Motor neuron (in vitro differentiated cells): ENCODE measurements around the gene MIER2. TPM values are rescaled to one million over a fixed set of nuclear protein-coding genes. Genes with fewer than 3 reads are reported as not detected.
A peak's percentile ranks its signal among the peaks of the same experiment; 100 is the strongest.

ENCODE experiments used
- ATAC-seq, 8 experiments: fragments of 200-7000 bp; cut with Tn5 transposase; replicated peaks in 6 of 8; 2 replicates each; pipeline ENCODE4 v1.8.0; 2021; ENCODE audit warnings: mild to moderate bottlenecking in 8 of 8, moderate library complexity in 8 of 8
- H3K27ac ChIP-seq, 2 donors: fragments of 250-450 bp; sonication (Bioruptor Pico); 2 replicates each; pipeline ENCODE4 v1.9.0; 2021; ENCODE audit warnings: antibody characterized with exemption in 2 of 2, mild to moderate bottlenecking in 2 of 2, moderate library complexity in 1 of 2
- H3K4me1 ChIP-seq, 2 donors: fragments of 250-450 bp; sonication (Bioruptor Pico); replicated peaks in 1 of 2; 2 replicates each; pipeline ENCODE4 v1.6.1; 2021; ENCODE audit warnings: antibody characterized with exemption in 2 of 2, mild to moderate bottlenecking in 2 of 2, moderate library complexity in 1 of 2
- H3K4me3 ChIP-seq, 5 donors: fragments of 250-450 bp; sonication (Bioruptor Pico); 2 replicates each; pipeline ENCODE4 v1.9.0; 2021; ENCODE audit warnings: antibody characterized with exemption in 5 of 5, mild to moderate bottlenecking in 5 of 5, moderate library complexity in 4 of 5
- WGBS, 10 experiments: fragments of 450-650 bp; shearing (Covaris generic); methylation state at CpG; one replicate each; pipeline ENCODE4 v1.0.0; 2022; 5-methylcytosine and 5-hydroxymethylcytosine counted together
- in situ Hi-C, 9 experiments: fragments of 400-800 bp; cut with MboI; loops; one replicate each; pipeline ENCODE4 v1.15.0; 2021; ENCODE audit warnings: low sequenced_read_pairs in 9 of 9, low pct_unique_long_range_greater_than_20kb in 2 of 9; ENCODE audit not compliant: unreplicated experiment in 9 of 9
- total RNA-seq, 8 experiments: library from RNA; unstranded; fragments of 300-600 nt; gene quantifications; 2 replicates each; pipeline versions ENCODE4 v1.2.3 to v1.2.4, GENCODE V29; 2022

Gene MIER2
- total RNA-seq, 8 experiments from 2014 or later: 6.1 to 25.0 (median 15.8) TPM

DNA sequence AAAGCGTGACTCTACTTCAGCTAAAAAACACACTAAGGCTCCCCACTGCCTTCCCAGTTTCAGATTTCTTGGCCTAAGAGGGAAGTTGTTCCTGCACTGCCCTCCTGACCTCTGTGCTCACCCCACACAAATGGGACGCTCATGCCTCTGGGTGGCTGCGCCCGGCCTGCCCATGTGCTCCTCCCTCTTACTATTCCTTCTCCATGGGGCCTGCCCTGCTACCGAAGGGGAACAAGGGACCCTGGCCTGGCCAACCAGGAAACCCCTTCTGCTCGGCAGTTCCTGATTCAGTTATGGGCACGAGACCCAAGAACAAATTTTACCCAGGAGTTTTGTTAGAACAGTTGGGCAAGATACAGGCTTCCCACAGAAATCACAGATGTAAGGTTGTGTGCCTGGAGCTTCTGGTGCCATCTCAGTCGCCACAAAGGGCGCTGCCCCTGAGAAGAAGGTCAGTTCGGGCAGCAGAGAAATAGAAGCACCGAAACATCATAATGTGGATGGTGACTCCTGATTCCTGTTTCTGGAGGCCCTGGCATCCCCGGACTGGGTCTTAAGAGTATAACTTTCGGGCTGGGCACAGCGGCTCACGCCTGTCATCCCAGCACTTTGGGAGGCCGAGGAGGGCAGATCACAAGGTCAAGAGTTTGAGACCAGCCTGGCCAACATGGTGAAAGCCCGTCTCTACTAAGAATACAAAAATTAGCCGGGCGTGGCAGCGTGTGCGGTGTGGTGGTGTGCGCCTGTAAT, 47.9 kb downstream of the MIER2 start:
- WGBS, 10 experiments: 40 to 100% (median 80%) methylated on average over 1 to 11 of the region's 22 CpGs; no CpG with 5 or more reads in 1 of the 10 experiments
- H3K4me1 ChIP-seq: peaks cover 9% of the 10 kb centered on the region in 2 donors
- in situ Hi-C loops: no loop called here
- ATAC-seq: no peak
- H3K4me3 ChIP-seq: no peak overlapping the region
- H3K27ac ChIP-seq: no peak overlapping the region

GRCh38 chr19:295687-296370, 48.8 kb downstream of the MIER2 start:
- Histone ChIP-seq H3K4me1 (peaks cover 9 to 10% of the 10 kb centered on the region in 2 donors), H3K4me3 (no peak overlapping the region), H3K27ac (no peak overlapping the region)
- in situ Hi-C loops: no loop called here
- 50 to 100% (median 71%) methylated on average over 1 to 10 of the region's 13 CpGs for WGBS, 10 experiments
- ATAC-seq: no peak

GRCh38 chr19:294946-295686, 49.5 kb downstream of the MIER2 start:
- in situ Hi-C loops: no loop called here
- no peak overlapping the region for H3K27ac ChIP-seq
- peak overlapping the region in 4 of 5 donors; percentile 17 to 28 (median 26) for H3K4me3 ChIP-seq
- peak; percentile 52 to 85 (median 74) for ATAC-seq
- H3K4me1 ChIP-seq: peaks cover 9 to 17% of the 10 kb centered on the region in 2 donors
- 0 to 50% (median 11%) methylated on average over 2 to 15 of the region's 38 CpGs; no CpG with 5 or more reads in 5 of the 10 experiments for WGBS, 10 experiments

DNA sequence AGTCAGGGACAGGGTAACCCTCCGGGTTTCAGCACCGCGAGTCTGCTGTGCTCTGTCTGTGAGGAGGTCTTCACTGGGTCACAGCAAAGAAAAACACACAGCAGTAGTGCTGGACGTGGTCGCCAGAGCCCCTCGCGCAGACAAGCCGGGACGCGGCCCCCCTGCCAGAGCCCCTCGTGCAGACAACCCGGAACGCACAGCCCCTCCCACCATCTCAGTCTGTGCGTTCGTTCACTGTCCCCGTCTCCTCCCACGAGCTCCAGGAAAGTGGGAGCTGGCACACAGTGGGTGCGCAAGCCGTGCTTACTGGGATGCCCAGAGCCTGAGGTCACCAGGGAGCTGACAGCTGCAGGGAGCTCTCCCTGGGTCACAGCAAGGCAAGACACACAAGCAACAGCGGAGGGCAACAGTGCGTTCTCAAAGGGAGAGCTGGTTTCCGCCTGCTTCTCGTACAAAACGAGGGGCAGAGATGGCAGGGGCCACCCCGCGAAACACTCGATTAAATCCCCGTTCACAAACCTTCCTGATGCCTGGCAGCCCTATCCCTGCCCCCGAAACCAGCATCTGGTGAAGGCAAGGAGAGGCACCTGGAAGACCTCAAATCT, 50.2 kb downstream of the MIER2 start:
- Histone ChIP-seq H3K4me3 (peak overlapping the region in 4 of 5 donors; percentile 17 to 28 (median 26)), H3K4me1 (peaks cover 9 to 18% of the 10 kb centered on the region in 2 donors), H3K27ac (no peak overlapping the region)
- peak; percentile 10 to 60 (median 30) for ATAC-seq
- 0 to 16% (median 3%) methylated on average over 3 to 6 of the region's 29 CpGs; no CpG with 5 or more reads in 4 of the 10 experiments for WGBS, 10 experiments
- in situ Hi-C loops: no loop called here

GRCh38 chr19:293436-294110, 51.0 kb downstream of the MIER2 start:
- peaks cover 9 to 18% of the 10 kb centered on the region in 2 donors for H3K4me1 ChIP-seq
- no peak overlapping the region for H3K4me3 ChIP-seq
- WGBS, 10 experiments: 20 to 100% (median 67%) methylated on average over 1 to 8 of the region's 14 CpGs; no CpG with 5 or more reads in 3 of the 10 experiments
- no peak for ATAC-seq
- in situ Hi-C loops: no loop called here
- H3K27ac ChIP-seq: no peak overlapping the region

GRCh38 chr19:292951-293350, 51.6 kb downstream of the MIER2 start:
- Histone ChIP-seq H3K4me3 (no peak overlapping the region), H3K4me1 (peaks cover 9 to 18% of the 10 kb centered on the region in 2 donors), H3K27ac (no peak overlapping the region)
- ATAC-seq: no peak
- WGBS, 10 experiments: 40% methylated on average over 1 of the region's 4 CpGs; no CpG with 5 or more reads in 9 of the 10 experiments
- in situ Hi-C loops: no loop called here

- 40 to 100% (median 70%) methylated on average over 1 to 7 of the region's 15 CpGs; no CpG with 5 or more reads in 6 of the 10 experiments for WGBS, 10 experiments
- no peak overlapping the region for H3K27ac ChIP-seq
- peaks cover 9 to 18% of the 10 kb centered on the region in 2 donors for H3K4me1 ChIP-seq
- no peak overlapping the region for H3K4me3 ChIP-seq
- no peak for ATAC-seq
- in situ Hi-C loops: no loop called here
Observed at GRCh38 chr19:292281-292884, 52.2 kb downstream of the MIER2 start.

DNA sequence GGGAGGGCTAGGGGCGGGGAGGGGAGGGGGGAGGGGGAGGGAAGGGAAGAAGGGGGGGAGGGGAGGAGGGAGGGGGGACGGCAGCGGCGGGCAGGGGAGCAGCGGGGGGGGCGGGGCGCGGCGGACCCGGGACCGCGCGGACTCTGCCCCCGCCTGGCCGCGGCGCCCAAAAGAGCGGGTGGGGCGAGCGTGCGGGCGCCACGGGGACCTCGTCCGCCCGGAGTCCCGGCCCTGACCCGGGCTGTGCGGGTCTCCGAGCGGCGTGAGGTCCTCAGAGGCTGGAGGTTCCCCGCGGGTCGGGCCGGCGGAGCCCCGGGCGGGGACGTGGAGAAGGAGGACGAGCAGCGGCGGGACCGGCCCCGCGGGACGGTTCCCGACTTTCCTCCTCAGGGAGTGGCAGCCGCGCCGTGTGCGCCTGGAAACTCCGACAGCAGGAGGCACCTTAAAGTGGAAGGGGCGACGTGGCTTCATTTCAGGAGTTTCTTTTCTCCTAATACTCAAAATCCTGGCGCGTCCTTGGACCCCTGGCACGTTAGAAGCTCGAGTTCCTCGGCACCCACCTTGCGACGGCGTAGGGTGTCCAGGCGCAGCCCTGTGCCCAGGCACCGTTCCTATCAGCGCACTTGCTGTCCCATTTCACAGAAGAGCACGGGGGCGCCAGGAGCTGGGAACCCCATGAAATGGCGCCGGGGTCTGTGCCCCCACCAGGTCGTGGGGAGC, 52.9 kb downstream of the MIER2 start:
- WGBS, 10 experiments: 0 to 82% (median 42%) methylated on average over 3 to 24 of the region's 71 CpGs; no CpG with 5 or more reads in 6 of the 10 experiments
- Histone ChIP-seq H3K4me3 (no peak overlapping the region), H3K4me1 (peaks cover 9 to 18% of the 10 kb centered on the region in 2 donors), H3K27ac (no peak overlapping the region)
- peak in 3 of 8 experiments; percentile 24 to 28 (median 26) for ATAC-seq
- in situ Hi-C loops: no loop called here

GRCh38 chr19:291006-291521, 53.5 kb downstream of the MIER2 start, which contains the start of gene PLPP2:
PLPP2 (minus strand) TSS chr19:291403; CDS start chr19:291336, 67 bp downstream.
- peaks cover 9 to 18% of the 10 kb centered on the region in 2 donors for H3K4me1 ChIP-seq
- no peak within 1 kb of the TSS for H3K27ac ChIP-seq
- WGBS, 10 experiments: no CpG with 5 or more reads among the region's 60 CpGs
- in situ Hi-C loops: no loop called here
- ATAC-seq: peak in 4 of 8 experiments; percentile 2 to 41 (median 20)
- peak within 1 kb of the TSS; percentile 13 to 33 (median 26) for H3K4me3 ChIP-seq

DNA sequence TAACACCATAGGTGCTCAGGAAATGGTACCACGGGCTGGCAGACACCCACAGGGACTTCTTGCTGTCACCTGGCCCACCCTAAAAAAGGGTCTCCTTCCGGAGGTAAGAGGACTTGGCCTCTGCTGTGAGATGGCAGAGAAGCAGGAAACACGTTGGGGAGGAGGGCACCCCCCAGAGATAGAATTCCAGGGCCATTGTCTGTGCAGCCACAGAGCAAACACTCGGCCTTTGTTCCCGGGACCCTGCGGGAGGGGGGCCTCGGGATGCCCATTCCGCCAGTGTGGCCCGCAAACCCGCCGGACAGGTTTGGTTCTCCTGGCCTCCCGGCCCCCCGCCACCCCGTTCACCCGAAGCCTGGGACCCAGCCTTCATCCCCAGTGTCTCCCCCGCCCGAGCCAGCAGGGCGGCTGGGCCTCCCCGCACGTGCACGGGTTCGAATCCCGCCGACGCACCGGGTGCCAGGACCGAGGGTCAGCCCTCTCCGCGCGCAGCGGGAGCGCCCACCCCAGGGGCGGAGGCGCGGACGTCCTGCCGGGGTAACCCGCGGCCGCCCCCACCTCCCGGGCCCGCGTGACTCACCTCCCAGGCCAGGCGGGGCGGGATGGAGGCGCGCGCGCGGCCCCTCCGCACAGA, 54.1 kb downstream of the MIER2 start:
- no peak overlapping the region for H3K27ac ChIP-seq
- peaks cover 9 to 18% of the 10 kb centered on the region in 2 donors for H3K4me1 ChIP-seq
- peak in 7 of 8 experiments; percentile 8 to 45 (median 37) for ATAC-seq
- H3K4me3 ChIP-seq: peak overlapping the region; percentile 13 to 33 (median 26)
- 20% methylated on average over 1 of the region's 51 CpGs; no CpG with 5 or more reads in 9 of the 10 experiments for WGBS, 10 experiments
- in situ Hi-C loops: no loop called here
